ENCODE results near the gene PHACTR1.

DNA sequence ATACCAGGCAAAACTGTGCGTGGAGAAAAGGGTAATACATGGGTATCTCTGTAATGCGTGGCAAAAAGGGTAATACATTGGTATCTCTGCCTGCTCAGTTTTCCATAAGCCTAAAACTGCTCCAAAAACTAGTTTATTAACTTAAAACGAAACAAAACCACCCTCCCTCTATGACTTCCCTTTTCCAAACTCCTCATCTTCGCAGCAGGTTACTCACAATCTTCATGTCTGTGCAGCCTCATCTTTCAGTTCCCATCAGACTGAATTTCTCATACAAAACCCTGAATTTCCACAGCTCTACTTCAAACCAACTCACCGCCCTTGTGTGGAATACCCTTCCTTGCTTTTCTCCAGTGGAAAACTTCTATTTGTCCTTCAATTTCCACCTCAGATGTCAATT lies 199.4 kb downstream of the PHACTR1 start:
- no peak for TF ChIP-seq CTCF (IDR thresholded peaks at IDR 0.05; ENCODE audit: low read depth, low read length, missing input control)
- no peak for TF ChIP-seq EGR1 (IDR thresholded peaks at IDR 0.05; ENCODE audit: low read depth in 2 of 2)
- TF ChIP-seq ATF3 (IDR thresholded peaks at IDR 0.05), result no peak
- TF ChIP-seq SP1 (IDR thresholded peaks at IDR 0.05), result no peak
- TF ChIP-seq TAF1 (conservative IDR thresholded peaks at IDR 0.05), result no peak
- TF ChIP-seq MAX (IDR thresholded peaks at IDR 0.05), result no peak
- TF ChIP-seq YY1 (IDR thresholded peaks at IDR 0.05), result no peak
- TF ChIP-seq ZBTB33 (IDR thresholded peaks at IDR 0.05), result no peak
- TF ChIP-seq JUND (IDR thresholded peaks at IDR 0.05), result no peak
- TF ChIP-seq, protein P1, sequence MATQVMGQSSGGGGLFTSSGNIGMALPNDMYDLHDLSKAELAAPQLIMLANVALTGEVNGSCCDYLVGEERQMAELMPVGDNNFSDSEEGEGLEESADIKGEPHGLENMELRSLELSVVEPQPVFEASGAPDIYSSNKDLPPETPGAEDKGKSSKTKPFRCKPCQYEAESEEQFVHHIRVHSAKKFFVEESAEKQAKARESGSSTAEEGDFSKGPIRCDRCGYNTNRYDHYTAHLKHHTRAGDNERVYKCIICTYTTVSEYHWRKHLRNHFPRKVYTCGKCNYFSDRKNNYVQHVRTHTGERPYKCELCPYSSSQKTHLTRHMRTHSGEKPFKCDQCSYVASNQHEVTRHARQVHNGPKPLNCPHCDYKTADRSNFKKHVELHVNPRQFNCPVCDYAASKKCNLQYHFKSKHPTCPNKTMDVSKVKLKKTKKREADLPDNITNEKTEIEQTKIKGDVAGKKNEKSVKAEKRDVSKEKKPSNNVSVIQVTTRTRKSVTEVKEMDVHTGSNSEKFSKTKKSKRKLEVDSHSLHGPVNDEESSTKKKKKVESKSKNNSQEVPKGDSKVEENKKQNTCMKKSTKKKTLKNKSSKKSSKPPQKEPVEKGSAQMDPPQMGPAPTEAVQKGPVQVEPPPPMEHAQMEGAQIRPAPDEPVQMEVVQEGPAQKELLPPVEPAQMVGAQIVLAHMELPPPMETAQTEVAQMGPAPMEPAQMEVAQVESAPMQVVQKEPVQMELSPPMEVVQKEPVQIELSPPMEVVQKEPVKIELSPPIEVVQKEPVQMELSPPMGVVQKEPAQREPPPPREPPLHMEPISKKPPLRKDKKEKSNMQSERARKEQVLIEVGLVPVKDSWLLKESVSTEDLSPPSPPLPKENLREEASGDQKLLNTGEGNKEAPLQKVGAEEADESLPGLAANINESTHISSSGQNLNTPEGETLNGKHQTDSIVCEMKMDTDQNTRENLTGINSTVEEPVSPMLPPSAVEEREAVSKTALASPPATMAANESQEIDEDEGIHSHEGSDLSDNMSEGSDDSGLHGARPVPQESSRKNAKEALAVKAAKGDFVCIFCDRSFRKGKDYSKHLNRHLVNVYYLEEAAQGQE (IDR thresholded peaks at IDR 0.05), result no peak
- no peak for TF ChIP-seq FOXA1 (IDR thresholded peaks at IDR 0.05)
- no peak for TF ChIP-seq HNF4G (IDR thresholded peaks at IDR 0.05)

Measured in liver (tissue), 3 donors.